H1 (cell line): Measurements from ENCODE around the gene PGGHG. TPM values are rescaled to one million over a fixed set of nuclear protein-coding genes. Genes with fewer than 3 reads are reported as not detected.

Source experiments
- CTCF ChIA-PET: fragments of 300-600 bp; sonication (Branson Sonifier 250); formaldehyde crosslinking; loops from one replicate; lab custom pipeline; 2021; ENCODE audit not compliant: partially characterized antibody; lab: Charles Lee
- POLR2A ChIA-PET: fragments of 300-600 bp; sonication (Branson Sonifier 250); formaldehyde crosslinking; loops from one replicate; lab custom pipeline; 2021; ENCODE audit warnings: inconsistent platforms; ENCODE audit not compliant: partially characterized antibody; lab: Charles Lee
- DNase-seq, 2 experiments: peaks; one replicate each; pipeline versions ENCODE4 v3.0.0 to v3.0.0-alpha.2; 2010 to 2022; ENCODE audit warnings: low spot score in 2 of 2, low read depth in 1 of 2, mixed read lengths in 1 of 2
- FAIRE-seq: peaks from 2 replicates; lab custom pipeline; 2011; peaks lifted over from hg19 to GRCh38; lab: Jason Lieb, UNC
- H2AFZ ChIP-seq: 2 replicates; pipeline ENCODE4 v1.8.1; 2012; ENCODE audit warnings: low read length, inconsistent platforms
- H2AK5ac ChIP-seq: 2 replicates; pipeline ENCODE4 v1.6.1; 2013; ENCODE audit warnings: low read depth, low read length
- H2BK120ac ChIP-seq: replicated peaks from 2 replicates; pipeline ENCODE3; 2013; ENCODE audit warnings: low read depth, low read length, inconsistent platforms
- H2BK12ac ChIP-seq: 2 replicates; pipeline ENCODE4 v1.6.1; 2013; ENCODE audit warnings: low read depth, low read length
- H2BK15ac ChIP-seq: 2 replicates; pipeline ENCODE4 v1.6.1; 2013; ENCODE audit warnings: low read length
- H2BK20ac ChIP-seq: 2 replicates; pipeline ENCODE4 v1.6.1; 2013; ENCODE audit warnings: low read length
- H2BK5ac ChIP-seq: 2 replicates; pipeline ENCODE4 v1.6.1; 2013; ENCODE audit warnings: low read depth, low read length
- H3K14ac ChIP-seq: 2 replicates; pipeline ENCODE4 v1.6.1; 2013; ENCODE audit warnings: inconsistent platforms; ENCODE audit not compliant: insufficient read length
- H3K18ac ChIP-seq: 2 replicates; pipeline ENCODE4 v1.6.1; 2013; ENCODE audit warnings: low read length; ENCODE audit errors: extremely low read depth
- H3K23ac ChIP-seq: 2 replicates; pipeline ENCODE4 v1.6.1; 2013; ENCODE audit warnings: inconsistent platforms; ENCODE audit not compliant: insufficient read length
- H3K23me2 ChIP-seq: 2 replicates; pipeline ENCODE4 v1.6.1; 2013; ENCODE audit warnings: low read depth, low read length
- H3K27ac ChIP-seq: 2 replicates; pipeline ENCODE4 v1.6.1; 2011; ENCODE audit warnings: low read depth, low read length, inconsistent platforms
- H3K27me3 ChIP-seq, 4 experiments: replicated peaks in 1 of 4; 1 replicate in 1 of 4; 2 replicates in 3 of 4; pipeline versions ENCODE4 v1.6.1 to v1.8.1; 2011 to 2013; ENCODE audit warnings: low read length in 3 of 4, mild to moderate bottlenecking in 3 of 4, inconsistent platforms in 2 of 4, mixed read lengths in 2 of 4, moderate library complexity in 1 of 4; ENCODE audit not compliant: control insufficient read depth in 3 of 4, insufficient read depth in 3 of 4; ENCODE audit errors: extremely low read depth in 1 of 4
- H3K36me3 ChIP-seq, 4 experiments: 2 replicates each; pipeline versions ENCODE4 v1.6.1 to v1.8.1; 2011 to 2013; ENCODE audit warnings: mild to moderate bottlenecking in 4 of 4, low read length in 3 of 4, moderate library complexity in 2 of 4, control low read depth in 1 of 4, inconsistent platforms in 1 of 4; ENCODE audit not compliant: insufficient read depth in 4 of 4, control insufficient read depth in 2 of 4
- H3K4ac ChIP-seq: replicated peaks from 2 replicates; pipeline ENCODE3; 2013; ENCODE audit warnings: low read length, low read depth, mixed read lengths, inconsistent platforms; ENCODE audit not compliant: insufficient read length
- H3K4me1 ChIP-seq, 4 experiments: replicated peaks in 1 of 4; 1 replicate in 1 of 4; 2 replicates in 3 of 4; pipeline versions ENCODE4 v1.6.1 to v1.8.1; 2011 to 2013; ENCODE audit warnings: low read length in 3 of 4, inconsistent platforms in 2 of 4, mixed read lengths in 1 of 4; ENCODE audit not compliant: insufficient read depth in 4 of 4, control insufficient read depth in 3 of 4
- H3K4me2 ChIP-seq, 2 experiments: 2 replicates each; pipeline versions ENCODE4 v1.6.1 to v1.8.1; 2011 to 2013; ENCODE audit warnings: low read depth in 2 of 2, low read length in 2 of 2, control low read depth in 1 of 2, inconsistent platforms in 1 of 2, mild to moderate bottlenecking in 1 of 2; ENCODE audit not compliant: insufficient read depth in 1 of 2
- H3K4me3 ChIP-seq, 4 experiments: fragments of 200-600, 300-600 bp in 1 of 4; sonication (generic), shearing (Covaris generic), sonication (Bioruptor Twin) in 1 of 4; 2 replicates each; pipeline versions ENCODE4 v1.5.1 to v1.8.1; 2011 to 2016; ENCODE audit warnings: low read length in 4 of 4, low read depth in 3 of 4, control low read depth in 2 of 4, inconsistent platforms in 2 of 4, mild to moderate bottlenecking in 2 of 4, mixed read lengths in 1 of 4, moderate library complexity in 1 of 4; ENCODE audit not compliant: insufficient read depth in 2 of 4; ENCODE audit errors: extremely low read depth in 1 of 4
- H3K56ac ChIP-seq: replicated peaks from 2 replicates; pipeline ENCODE3; 2013; ENCODE audit warnings: low read depth, mild to moderate bottlenecking, mixed read lengths, low read length, inconsistent platforms; ENCODE audit not compliant: insufficient read length
- H3K79me1 ChIP-seq: 2 replicates; pipeline ENCODE4 v1.6.1; 2013; ENCODE audit warnings: low read depth, low read length, control low read depth
- H3K79me2 ChIP-seq, 2 experiments: 2 replicates each; pipeline versions ENCODE4 v1.6.1 to v1.8.1; 2012 to 2013; ENCODE audit warnings: low read length in 2 of 2, mild to moderate bottlenecking in 2 of 2, inconsistent platforms in 1 of 2; ENCODE audit not compliant: insufficient read depth in 2 of 2, control insufficient read depth in 1 of 2
- H3K9ac ChIP-seq, 4 experiments: replicated peaks in 1 of 4; 1 replicate in 1 of 4; 2 replicates in 3 of 4; pipeline versions ENCODE4 v1.6.1 to v1.8.1; 2011 to 2013; ENCODE audit warnings: low read depth in 3 of 4, low read length in 3 of 4, control low read depth in 2 of 4, mild to moderate bottlenecking in 2 of 4, moderate library complexity in 2 of 4, inconsistent platforms in 1 of 4; ENCODE audit errors: extremely low read depth in 1 of 4
- H3K9me3 ChIP-seq, 2 experiments: 2 replicates each; pipeline versions ENCODE4 v1.6.1 to v1.8.1; 2012 to 2013; ENCODE audit warnings: mild to moderate bottlenecking in 2 of 2, moderate library complexity in 2 of 2, control low read depth in 1 of 2, inconsistent platforms in 1 of 2, low read depth in 1 of 2, low read length in 1 of 2, mixed read lengths in 1 of 2; ENCODE audit not compliant: insufficient read depth in 2 of 2
- H4K20me1 ChIP-seq, 2 experiments: replicated peaks in 1 of 2; 2 replicates each; pipeline versions ENCODE3 to v1.8.1; 2011 to 2013; ENCODE audit warnings: inconsistent platforms in 2 of 2, low read length in 2 of 2, mild to moderate bottlenecking in 1 of 2; ENCODE audit not compliant: insufficient read depth in 2 of 2, control insufficient read depth in 1 of 2
- H4K5ac ChIP-seq: 2 replicates; pipeline ENCODE4 v1.6.1; 2013; ENCODE audit warnings: low read length, low read depth, mixed read lengths, inconsistent platforms; ENCODE audit not compliant: insufficient read length
- H4K8ac ChIP-seq: 2 replicates; pipeline ENCODE4 v1.8.0; 2013; ENCODE audit warnings: mild to moderate bottlenecking, moderate library complexity, low read length, inconsistent platforms; ENCODE audit not compliant: insufficient read depth; ENCODE audit errors: extremely low read depth
- H4K91ac ChIP-seq: replicated peaks from 2 replicates; pipeline ENCODE3; 2013; ENCODE audit warnings: low read length, mixed read lengths, inconsistent platforms; ENCODE audit not compliant: insufficient read length
- CREB1 ChIP-seq: IDR thresholded peaks from 2 replicates; pipeline ENCODE4 v1.6.1; 2012; ENCODE audit warnings: inconsistent platforms
- WGBS, 2 experiments: shearing (Covaris generic) in 1 of 2; methylation state at CpG; one replicate each; pipeline versions ENCODE4 v1.1.6 to v1.1.7; 2013 to 2015; ENCODE audit warnings: low lambda C conversion rate in 2 of 2, mixed read lengths in 2 of 2, inconsistent platforms in 1 of 2, low coverage in 1 of 2, missing lambda C conversion rate in 1 of 2; ENCODE audit not compliant: insufficient replicate concordance in 2 of 2, insufficient coverage in 1 of 2, insufficient read length in 1 of 2; ENCODE audit errors: extremely low coverage in 1 of 2, missing lambda C conversion rate in 1 of 2; 5-methylcytosine and 5-hydroxymethylcytosine counted together
- polyA plus RNA-seq, 7 experiments: library from polyadenylated mRNA; depleted of rRNA in 3 of 7; stranded (reverse) in 5 of 7; unstranded in 2 of 7; fragments of >200 nt in 5 of 7; fragments of 200-250 nt in 2 of 7; gene quantifications; 1 replicate in 5 of 7; 2 replicates in 1 of 7; 4 replicates in 1 of 7; pipeline versions ENCODE4 v1.2.1 to v1.2.3, GENCODE V29; 2011 to 2013; ENCODE audit warnings: missing spikeins in 2 of 7, mixed read lengths in 2 of 7
- total RNA-seq: library from RNA; stranded (reverse); fragmentation: NEBNext Ultra II Directional; extraction: Animal tissue kit (Norgen Biotek cat#: 25700); gene quantifications from 2 replicates; pipeline ENCODE4 v1.2.1, GENCODE V29; 2021
- TF ChIP-seq, protein P1 (sequence below): IDR thresholded peaks from 2 replicates; pipeline ENCODE4 v1.6.1; 2012; ENCODE audit warnings: inconsistent platforms

PGGHG gene
- total and polyA plus RNA-seq, 2 of the 8 experiments (the other 6 are each of a cell fraction or from before 2014, with no cell fraction given) = 34.8 to 60.7 TPM

DNA sequence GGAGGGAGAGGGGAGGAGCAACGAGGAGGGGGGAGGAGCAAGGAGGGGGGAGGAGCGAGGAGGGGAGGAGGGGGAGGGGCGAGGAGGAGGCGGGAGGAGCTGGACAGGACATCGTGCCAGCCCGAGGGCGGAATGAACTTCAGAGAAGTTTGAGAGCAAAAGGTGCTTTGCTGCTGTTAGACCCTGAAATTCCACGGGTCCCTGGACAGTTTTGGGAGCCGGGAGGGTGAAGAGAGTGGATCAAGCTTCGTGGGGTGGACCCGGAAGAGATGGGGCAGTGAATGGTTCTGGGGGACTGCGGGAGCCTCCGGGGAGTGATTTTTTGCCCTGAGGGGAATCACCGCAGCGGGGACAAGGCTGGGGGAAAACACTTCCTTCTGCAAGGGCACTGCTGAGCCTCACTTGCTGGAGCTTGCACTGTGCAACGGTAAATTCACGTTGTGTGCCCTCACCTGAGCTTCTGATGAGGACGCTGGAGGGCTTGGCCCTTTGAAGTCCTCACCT is 21.4 kb upstream of the PGGHG start:
- Histone ChIP-seq H3K23me2 (no peaks in the 10 kb centered on the region), H4K20me1 (no peaks in the 10 kb centered on the region), H3K9me3 (peaks cover 5 to 9% of the 10 kb centered on the region in 2 experiments; a peak in 3 of 4 replicates)
- TF ChIP-seq, protein P1, sequence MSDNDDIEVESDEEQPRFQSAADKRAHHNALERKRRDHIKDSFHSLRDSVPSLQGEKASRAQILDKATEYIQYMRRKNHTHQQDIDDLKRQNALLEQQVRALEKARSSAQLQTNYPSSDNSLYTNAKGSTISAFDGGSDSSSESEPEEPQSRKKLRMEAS = 0 out of 2 replicates have a peak, but pooled peaks have one; percentile 37
- no peak for TF ChIP-seq CREB1
- TF ChIP-seq, all 59 proteins: peak for 1
- Histone ChIP-seq H4K5ac (no peak overlapping the region), H2AK5ac (no peak overlapping the region), H3K23ac (no peak overlapping the region), H3K14ac (no peak overlapping the region), H3K18ac (peak overlapping the region; percentile 93), H2BK12ac (peak overlapping the region; percentile 90; the same call in 1 of the 2 replicates), H2BK20ac (peak overlapping the region; percentile 75; the same call in 1 of the 2 replicates), H3K4ac (no peak overlapping the region), H2BK5ac (peak overlapping the region; percentile 87; the same call in 1 of the 2 replicates), H3K79me1 (no peaks in the 10 kb centered on the region), H2BK15ac (no peak overlapping the region), H4K91ac (peak overlapping the region; percentile 98), H3K27ac (no peak overlapping the region), H3K79me2 (no peaks in the 10 kb centered on the region), H3K9ac (no peak overlapping the region), H3K36me3 (no peaks in the 10 kb centered on the region), H3K27me3 (no peaks in the 10 kb centered on the region), H3K4me3 (peak overlapping the region in 1 of 4 experiments; percentile 14; a peak in 1 of 8 replicates), H4K8ac (peak overlapping the region; percentile 72; the same call in 1 of the 2 replicates), H3K56ac (no peak overlapping the region), H2BK120ac (no peak overlapping the region), H2AFZ (0 out of 2 replicates have a peak overlapping the region, but pooled peaks have one; percentile 58), H3K4me1 (peaks cover 4 to 20% (median 13%) of the 10 kb centered on the region in 4 experiments), H3K4me2 (peak overlapping the region; percentile 29 to 47; a peak in 3 of 4 replicates)
- 0 to 73% methylated on average over 1 to 11 of the region's 18 CpGs for WGBS, 2 experiments
- ChIA-PET POLR2A (interaction anchor here (0.6 to 2.1 kb wide), 11 partner anchors 11 to 139 kb away, joined by 3 to 11 read pairs (median 4); partner anchors contain the start of gene IFITM2), CTCF (interaction anchor here (0.8 to 2.5 kb wide), 8 partner anchors 14 to 100 kb away, joined by 3 to 11 read pairs (median 4); no protein-coding TSS in a partner anchor)
- DNase-seq (no peak), FAIRE-seq (no peak)
